ENCODE measurements around the gene MAP4K4.

GRCh38 chr2:101899265-101899664 is 201.8 kb downstream of the MAP4K4 start:
- no peak for TF ChIP-seq CTCF (IDR thresholded peaks at IDR 0.05)
- no peak for TF ChIP-seq POLR2A (IDR thresholded peaks at IDR 0.05)

Data from thyroid gland (tissue), 4 donors.